Measurements from ENCODE around the gene P2RX5.
A peak's percentile ranks its signal among the peaks of the same experiment; 100 is the strongest.

P2RX5 gene

GRCh38 chr17:3722716-3723115 lies 26.8 kb upstream of the P2RX5 start:
- no CpG with 5 or more reads among the region's 6 CpGs for WGBS (ENCODE audit: extremely low coverage, insufficient coverage, low lambda C conversion rate)
- Histone ChIP-seq H3K23ac (ENCODE audit: low read length) (no peak overlapping the region), H3K18ac (ENCODE audit: low read length) (no peak overlapping the region), H3K36me3 (ENCODE audit: control insufficient read depth, insufficient read depth, low read length) (peaks cover 8% of the 10 kb centered on the region), H3K4me2 (ENCODE audit: low read length) (peak overlapping the region; percentile 37), H3K9ac (ENCODE audit: low read length) (peak overlapping the region; percentile 96), H3K4me1 (ENCODE audit: control insufficient read depth, low read depth, low read length) (no peaks in the 10 kb centered on the region), H3K27me3 (ENCODE audit: insufficient read depth, low read length, poor library complexity) (no peaks in the 10 kb centered on the region), H2BK5ac (ENCODE audit: low read length) (no peak overlapping the region), H4K5ac (ENCODE audit: low read length) (no peak overlapping the region), H3K79me1 (ENCODE audit: low read length) (peaks cover 17% of the 10 kb centered on the region), H2BK120ac (ENCODE audit: low read depth, low read length) (no peak overlapping the region), H4K8ac (ENCODE audit: low read depth, low read length) (no peak overlapping the region), H3K4me3 (ENCODE audit: low read length) (peak overlapping the region; percentile 92), H3K56ac (ENCODE audit: low read length) (peak overlapping the region; percentile 100), H2BK15ac (replicated peaks; ENCODE audit: low read depth) (no peak overlapping the region), H2AK5ac (ENCODE audit: low read length) (no peak overlapping the region), H3K79me2 (ENCODE audit: control insufficient read depth, insufficient read depth, low read length) (peaks cover 27% of the 10 kb centered on the region), H3K4ac (ENCODE audit: low read depth, low read length) (no peak overlapping the region), H3K27ac (ENCODE audit: low read depth, low read length) (no peak overlapping the region)
- DNase-seq, result no peak

DNA sequence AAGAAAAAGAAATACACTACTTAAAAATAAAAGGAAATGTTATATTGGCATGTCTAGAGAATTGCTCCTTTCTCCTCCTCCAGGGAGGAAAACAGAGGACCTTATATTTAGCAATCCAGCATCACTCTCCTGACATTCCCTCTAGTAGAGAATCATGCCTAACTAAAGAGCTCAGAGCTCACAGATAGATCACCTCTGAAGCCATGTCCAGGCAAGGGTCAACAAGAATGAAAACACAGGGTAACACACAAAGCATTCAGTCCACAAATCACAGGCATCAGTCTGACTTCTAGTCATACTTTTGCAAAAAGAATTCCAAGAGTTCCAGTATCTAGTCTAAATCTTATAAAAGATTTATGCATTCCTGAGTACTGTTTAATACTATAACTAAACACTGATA lies 23.3 kb upstream of the P2RX5 start:
- H2BK15ac ChIP-seq (replicated peaks; ENCODE audit: low read depth), result no peak overlapping the region
- no peak overlapping the region for H3K18ac ChIP-seq (ENCODE audit: low read length)
- no peak for DNase-seq
- no peak overlapping the region for H3K23ac ChIP-seq (ENCODE audit: low read length)
- no peak overlapping the region for H3K4me3 ChIP-seq (ENCODE audit: low read length)
- H2BK5ac ChIP-seq (ENCODE audit: low read length), result no peak overlapping the region
- H3K4ac ChIP-seq (ENCODE audit: low read depth, low read length), result no peak overlapping the region
- H2BK120ac ChIP-seq (ENCODE audit: low read depth, low read length), result no peak overlapping the region
- H3K79me2 ChIP-seq (ENCODE audit: control insufficient read depth, insufficient read depth, low read length), result peaks cover 3% of the 10 kb centered on the region
- no peaks in the 10 kb centered on the region for H3K36me3 ChIP-seq (ENCODE audit: control insufficient read depth, insufficient read depth, low read length)
- H3K27ac ChIP-seq (ENCODE audit: low read depth, low read length), result no peak overlapping the region
- H4K5ac ChIP-seq (ENCODE audit: low read length), result no peak overlapping the region
- no peaks in the 10 kb centered on the region for H3K27me3 ChIP-seq (ENCODE audit: insufficient read depth, low read length, poor library complexity)
- no peak overlapping the region for H4K8ac ChIP-seq (ENCODE audit: low read depth, low read length)
- no peaks in the 10 kb centered on the region for H3K79me1 ChIP-seq (ENCODE audit: low read length)
- H2AK5ac ChIP-seq (ENCODE audit: low read length), result no peak overlapping the region
- no peak overlapping the region for H3K9ac ChIP-seq (ENCODE audit: low read length)
- no peaks in the 10 kb centered on the region for H3K4me1 ChIP-seq (ENCODE audit: control insufficient read depth, low read depth, low read length)
- no peak overlapping the region for H3K4me2 ChIP-seq (ENCODE audit: low read length)
- H3K56ac ChIP-seq (ENCODE audit: low read length), result no peak overlapping the region

- no CpG with 5 or more reads among the region's 4 CpGs for WGBS (ENCODE audit: extremely low coverage, insufficient coverage, low lambda C conversion rate)
- no peaks in the 10 kb centered on the region for H3K79me2 ChIP-seq (ENCODE audit: control insufficient read depth, insufficient read depth, low read length)
- H2BK5ac ChIP-seq (ENCODE audit: low read length), result no peak overlapping the region
- H4K5ac ChIP-seq (ENCODE audit: low read length), result no peak overlapping the region
- no peak overlapping the region for H2AK5ac ChIP-seq (ENCODE audit: low read length)
- H3K4ac ChIP-seq (ENCODE audit: low read depth, low read length), result no peak overlapping the region
- H3K36me3 ChIP-seq (ENCODE audit: control insufficient read depth, insufficient read depth, low read length), result no peaks in the 10 kb centered on the region
- H3K23ac ChIP-seq (ENCODE audit: low read length), result no peak overlapping the region
- H3K4me2 ChIP-seq (ENCODE audit: low read length), result no peak overlapping the region
- no peak overlapping the region for H2BK120ac ChIP-seq (ENCODE audit: low read depth, low read length)
- no peak overlapping the region for H4K8ac ChIP-seq (ENCODE audit: low read depth, low read length)
- no peaks in the 10 kb centered on the region for H3K4me1 ChIP-seq (ENCODE audit: control insufficient read depth, low read depth, low read length)
- no peaks in the 10 kb centered on the region for H3K27me3 ChIP-seq (ENCODE audit: insufficient read depth, low read length, poor library complexity)
- no peak overlapping the region for H3K9ac ChIP-seq (ENCODE audit: low read length)
- no peak overlapping the region for H3K56ac ChIP-seq (ENCODE audit: low read length)
- H3K18ac ChIP-seq (ENCODE audit: low read length), result no peak overlapping the region
- no peak for DNase-seq
- no peaks in the 10 kb centered on the region for H3K79me1 ChIP-seq (ENCODE audit: low read length)
- no peak overlapping the region for H3K4me3 ChIP-seq (ENCODE audit: low read length)
- no peak overlapping the region for H3K27ac ChIP-seq (ENCODE audit: low read depth, low read length)
- no peak overlapping the region for H2BK15ac ChIP-seq (replicated peaks; ENCODE audit: low read depth)
Observed at GRCh38 chr17:3718201-3718600, 22.2 kb upstream of the P2RX5 start.

GRCh38 chr17:3715296-3715695 lies 19.3 kb upstream of the P2RX5 start:
- no peaks in the 10 kb centered on the region for H3K27me3 ChIP-seq (ENCODE audit: insufficient read depth, low read length, poor library complexity)
- no peaks in the 10 kb centered on the region for H3K79me1 ChIP-seq (ENCODE audit: low read length)
- no peak overlapping the region for H3K4me2 ChIP-seq (ENCODE audit: low read length)
- H3K23ac ChIP-seq (ENCODE audit: low read length), result no peak overlapping the region
- H2BK120ac ChIP-seq (ENCODE audit: low read depth, low read length), result no peak overlapping the region
- no peaks in the 10 kb centered on the region for H3K4me1 ChIP-seq (ENCODE audit: control insufficient read depth, low read depth, low read length)
- H3K4ac ChIP-seq (ENCODE audit: low read depth, low read length), result no peak overlapping the region
- H4K5ac ChIP-seq (ENCODE audit: low read length), result no peak overlapping the region
- no peak for DNase-seq
- no peak overlapping the region for H2BK5ac ChIP-seq (ENCODE audit: low read length)
- H2BK15ac ChIP-seq (replicated peaks; ENCODE audit: low read depth), result no peak overlapping the region
- H3K4me3 ChIP-seq (ENCODE audit: low read length), result no peak overlapping the region
- no peak overlapping the region for H3K27ac ChIP-seq (ENCODE audit: low read depth, low read length)
- no peak overlapping the region for H3K9ac ChIP-seq (ENCODE audit: low read length)
- H3K56ac ChIP-seq (ENCODE audit: low read length), result no peak overlapping the region
- no CpG with 5 or more reads among the region's 8 CpGs for WGBS (ENCODE audit: extremely low coverage, insufficient coverage, low lambda C conversion rate)
- no peaks in the 10 kb centered on the region for H3K79me2 ChIP-seq (ENCODE audit: control insufficient read depth, insufficient read depth, low read length)
- H3K18ac ChIP-seq (ENCODE audit: low read length), result no peak overlapping the region
- H3K36me3 ChIP-seq (ENCODE audit: control insufficient read depth, insufficient read depth, low read length), result peaks cover 4% of the 10 kb centered on the region
- no peak overlapping the region for H2AK5ac ChIP-seq (ENCODE audit: low read length)
- H4K8ac ChIP-seq (ENCODE audit: low read depth, low read length), result no peak overlapping the region

DNA sequence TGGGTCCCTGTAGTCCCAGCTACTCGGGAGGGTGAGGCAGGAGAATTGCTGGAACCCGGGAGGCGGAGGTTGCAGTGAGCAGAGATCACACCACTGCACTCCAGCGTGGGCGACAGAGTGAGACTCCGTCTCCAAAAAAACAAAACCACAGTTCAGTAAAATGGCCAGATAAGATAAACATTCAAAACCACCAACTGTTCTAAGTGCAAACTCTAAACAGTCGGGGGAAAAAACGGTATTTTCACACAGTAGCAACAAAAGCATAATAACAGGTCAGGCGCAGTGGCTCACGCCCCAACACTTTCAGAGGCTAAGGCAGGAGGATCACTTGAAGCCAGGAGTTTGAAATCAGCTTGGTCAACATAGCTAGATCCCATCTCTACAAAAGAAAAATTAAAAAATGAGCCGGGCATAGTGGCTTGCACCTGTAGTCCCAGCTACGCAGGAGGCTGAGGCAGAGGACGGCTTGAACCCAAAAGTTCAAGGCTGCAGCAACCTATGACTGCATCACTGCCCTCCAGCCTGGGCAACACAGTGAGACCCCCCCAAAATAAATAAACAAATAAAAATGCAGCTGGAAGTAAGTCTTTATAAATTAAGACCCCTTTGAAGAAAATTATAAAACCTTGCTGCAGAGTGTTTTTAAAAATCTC lies 17.0 kb upstream of the P2RX5 start:
- no peak overlapping the region for H2AK5ac ChIP-seq (ENCODE audit: low read length)

GRCh38 chr17:3710951-3711383 lies 15.0 kb upstream of the P2RX5 start:
- H3K36me3 ChIP-seq (ENCODE audit: control insufficient read depth, insufficient read depth, low read length), result peaks cover 4% of the 10 kb centered on the region
- no peak overlapping the region for H4K5ac ChIP-seq (ENCODE audit: low read length)
- no peak overlapping the region for H3K4ac ChIP-seq (ENCODE audit: low read depth, low read length)
- H3K79me2 ChIP-seq (ENCODE audit: control insufficient read depth, insufficient read depth, low read length), result no peaks in the 10 kb centered on the region
- H3K23ac ChIP-seq (ENCODE audit: low read length), result no peak overlapping the region
- H2BK120ac ChIP-seq (ENCODE audit: low read depth, low read length), result no peak overlapping the region
- H2AK5ac ChIP-seq (ENCODE audit: low read length), result no peak overlapping the region
- H2BK15ac ChIP-seq (replicated peaks; ENCODE audit: low read depth), result no peak overlapping the region
- H3K4me2 ChIP-seq (ENCODE audit: low read length), result no peak overlapping the region
- H2BK5ac ChIP-seq (ENCODE audit: low read length), result no peak overlapping the region
- peak; percentile 58 for DNase-seq
- no peaks in the 10 kb centered on the region for H3K27me3 ChIP-seq (ENCODE audit: insufficient read depth, low read length, poor library complexity)
- H3K56ac ChIP-seq (ENCODE audit: low read length), result no peak overlapping the region
- H3K4me3 ChIP-seq (ENCODE audit: low read length), result no peak overlapping the region
- no CpG with 5 or more reads among the region's 5 CpGs for WGBS (ENCODE audit: extremely low coverage, insufficient coverage, low lambda C conversion rate)
- H4K8ac ChIP-seq (ENCODE audit: low read depth, low read length), result no peak overlapping the region
- no peak overlapping the region for H3K9ac ChIP-seq (ENCODE audit: low read length)
- H3K18ac ChIP-seq (ENCODE audit: low read length), result no peak overlapping the region
- no peak overlapping the region for H3K27ac ChIP-seq (ENCODE audit: low read depth, low read length)
- no peaks in the 10 kb centered on the region for H3K4me1 ChIP-seq (ENCODE audit: control insufficient read depth, low read depth, low read length)
- no peaks in the 10 kb centered on the region for H3K79me1 ChIP-seq (ENCODE audit: low read length)

More for the DNA sequence above, 17.0 kb upstream of the P2RX5 start:
- H3K4me3 ChIP-seq (ENCODE audit: low read length), result no peak overlapping the region
- H3K56ac ChIP-seq (ENCODE audit: low read length), result no peak overlapping the region
- no peaks in the 10 kb centered on the region for H3K4me1 ChIP-seq (ENCODE audit: control insufficient read depth, low read depth, low read length)
- H3K23ac ChIP-seq (ENCODE audit: low read length), result no peak overlapping the region
- no peak overlapping the region for H4K5ac ChIP-seq (ENCODE audit: low read length)
- H3K36me3 ChIP-seq (ENCODE audit: control insufficient read depth, insufficient read depth, low read length), result peaks cover 4% of the 10 kb centered on the region
- no peak overlapping the region for H3K9ac ChIP-seq (ENCODE audit: low read length)
- H3K4ac ChIP-seq (ENCODE audit: low read depth, low read length), result no peak overlapping the region
- H2BK120ac ChIP-seq (ENCODE audit: low read depth, low read length), result no peak overlapping the region
- no peak overlapping the region for H3K18ac ChIP-seq (ENCODE audit: low read length)
- H4K8ac ChIP-seq (ENCODE audit: low read depth, low read length), result no peak overlapping the region
- H2BK15ac ChIP-seq (replicated peaks; ENCODE audit: low read depth), result no peak overlapping the region
- H2BK5ac ChIP-seq (ENCODE audit: low read length), result no peak overlapping the region
- DNase-seq, result no peak
- H3K27ac ChIP-seq (ENCODE audit: low read depth, low read length), result no peak overlapping the region
- H3K4me2 ChIP-seq (ENCODE audit: low read length), result no peak overlapping the region
- H3K27me3 ChIP-seq (ENCODE audit: insufficient read depth, low read length, poor library complexity), result no peaks in the 10 kb centered on the region
- no peaks in the 10 kb centered on the region for H3K79me1 ChIP-seq (ENCODE audit: low read length)
- H3K79me2 ChIP-seq (ENCODE audit: control insufficient read depth, insufficient read depth, low read length), result no peaks in the 10 kb centered on the region
- WGBS (ENCODE audit: extremely low coverage, insufficient coverage, low lambda C conversion rate), result no CpG with 5 or more reads among the region's 13 CpGs
